Pericardium fibroblast (primary cell): ENCODE data around the gene MYO1F. TPM values are rescaled to one million over a fixed set of nuclear protein-coding genes. Genes with fewer than 3 reads are reported as not detected.

ENCODE experiments used
- total RNA-seq: library from RNA; depleted of rRNA; stranded (reverse); fragments of >200 nt; gene quantifications from 2 replicates; pipeline ENCODE4 v1.2.3, GENCODE V29; 2015

MYO1F gene
- 0.51 and 0.70 TPM in 2 replicates for total RNA-seq

GRCh38 chr19:8577247-8577646 is at the start of gene MYO1F:
Gene MYO1F, minus strand, starts transcription at chr19:8577442. Its CDS starts 133 bp downstream, at chr19:8577309.

GRCh38 chr19:8610041-8610935 is 33.0 kb upstream of the MYO1F start, which contains the start of gene ADAMTS10:
Gene ADAMTS10, minus strand, starts transcription at chr19:8610715. Its CDS starts 5,005 bp downstream, at chr19:8605710.

DNA sequence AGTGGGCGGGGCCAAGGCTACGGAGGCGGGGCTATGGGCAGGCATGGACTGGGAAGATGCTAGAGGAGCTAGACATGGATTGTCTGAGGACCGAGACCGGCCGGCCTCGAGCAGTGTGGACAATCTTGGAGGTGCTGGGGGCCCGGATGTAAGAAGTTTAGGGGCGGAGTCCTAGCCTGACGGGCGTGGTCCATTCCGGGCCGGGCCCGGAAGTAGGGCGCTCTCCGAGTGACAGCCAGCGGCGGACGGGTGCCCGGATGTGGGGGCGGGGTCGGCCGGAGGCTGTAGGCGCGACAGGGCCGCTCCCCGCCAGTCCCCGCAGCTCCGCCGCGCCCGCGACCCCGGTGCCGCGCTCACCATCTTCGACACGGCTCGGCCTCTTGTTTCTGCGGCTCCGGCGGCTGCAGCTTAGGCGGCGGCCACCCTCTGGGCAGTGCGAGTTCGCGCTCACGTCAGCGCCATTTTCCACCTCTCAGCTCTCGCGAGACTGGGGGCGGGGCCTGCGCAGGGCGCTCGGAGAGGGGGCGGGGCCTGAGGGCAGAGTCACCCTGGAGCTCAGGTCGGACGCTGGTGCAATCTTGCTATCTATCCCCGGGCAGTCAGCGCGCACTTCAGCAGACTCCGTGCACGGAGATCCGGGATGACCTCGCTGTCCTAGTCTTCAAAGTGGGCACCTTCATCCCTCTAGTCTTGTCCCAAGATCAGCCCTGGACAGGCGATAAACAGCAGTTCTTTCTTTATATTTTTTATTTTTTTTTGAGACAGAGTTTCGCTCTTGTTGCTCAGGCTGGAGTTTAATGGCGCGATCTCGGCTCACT is 63.3 kb downstream of the MYO1F start, which contains the start of gene ZNF414:
ZNF414 (minus strand) TSS at position 481 of the 818 bp plus-strand sequence; CDS start at position 360, 121 bp downstream.

Other genes with a start within 250 kb of the MYO1F start
- gene KANK3, start 234.2 kb downstream of the MYO1F start, total RNA-seq, result 0.12 and 0.68 TPM in 2 replicates
- gene ANGPTL4, start 213.3 kb downstream of the MYO1F start, total RNA-seq, result 8.4 and 34.0 TPM in 2 replicates
- gene RAB11B, start 187.1 kb downstream of the MYO1F start, total RNA-seq, result 23.7 and 25.4 TPM in 2 replicates
- gene MARCHF2, start 164.1 kb downstream of the MYO1F start, total RNA-seq, result 37.5 and 60.3 TPM in 2 replicates
- 53.7 and 56.8 TPM in 2 replicates for gene HNRNPM, start 132.5 kb downstream of the MYO1F start, total RNA-seq
- not detected in 2 replicates for gene PRAM1, start 74.8 kb downstream of the MYO1F start, total RNA-seq
- 9.7 and 27.2 TPM in 2 replicates for gene ZNF414, start 63.3 kb downstream of the MYO1F start, total RNA-seq
- gene ADAMTS10, start 33.3 kb upstream of the MYO1F start, total RNA-seq, result 37.2 and 38.0 TPM in 2 replicates
- gene NFILZ, start 53.2 kb upstream of the MYO1F start, total RNA-seq, result not detected in 2 replicates
- not detected in 2 replicates for gene ACTL9, start 121.4 kb upstream of the MYO1F start, total RNA-seq
- gene OR2Z1, start 144.2 kb upstream of the MYO1F start, total RNA-seq, result not detected in 2 replicates